DOHH2 (cell line): ENCODE results near the gene GUCD1.

Experiments used
- H3F3A ChIP-seq: fragments of 200-600 bp; sonication (generic), shearing (Covaris generic); 2 replicates; pipeline ENCODE4 v1.6.0; 2016; ENCODE audit warnings: antibody characterized with exemption, mild to moderate bottlenecking; ENCODE audit not compliant: control insufficient read depth, insufficient read depth
- H3K27ac ChIP-seq: fragments of 200-600 bp; sonication (generic); 2 replicates; pipeline ENCODE4 v1.5.1; 2014; ENCODE audit warnings: low read depth, mild to moderate bottlenecking, low read length, moderate library complexity
- H3K27me3 ChIP-seq: fragments of 200-600 bp; sonication (generic); 2 replicates; pipeline ENCODE4 v1.6.1; 2014; ENCODE audit warnings: mild to moderate bottlenecking, low read length, mixed read lengths; ENCODE audit not compliant: control insufficient read depth
- H3K36me3 ChIP-seq: fragments of 200-600 bp; sonication (generic); 2 replicates; pipeline ENCODE4 v1.6.1; 2014; ENCODE audit warnings: mild to moderate bottlenecking, low read length, moderate library complexity, mixed read lengths; ENCODE audit not compliant: control insufficient read depth
- H3K4me1 ChIP-seq: fragments of 200-600 bp; sonication (generic); 2 replicates; pipeline ENCODE4 v1.6.1; 2014; ENCODE audit warnings: mild to moderate bottlenecking, low read length, mixed read lengths; ENCODE audit not compliant: control insufficient read depth
- H3K4me2 ChIP-seq: fragments of 200-600 bp; sonication (generic); 2 replicates; pipeline ENCODE4 v1.6.0; 2014; ENCODE audit warnings: mild to moderate bottlenecking, low read length, moderate library complexity
- H3K4me3 ChIP-seq: fragments of 200-600 bp; sonication (generic); 2 replicates; pipeline ENCODE4 v1.5.1; 2014; ENCODE audit warnings: mild to moderate bottlenecking, low read length, mixed read lengths
- H3K79me2 ChIP-seq: fragments of 200-600 bp; sonication (generic); 2 replicates; pipeline ENCODE4 v1.6.1; 2014; ENCODE audit warnings: mild to moderate bottlenecking, low read length, mixed read lengths; ENCODE audit not compliant: control insufficient read depth
- H3K9me2 ChIP-seq: fragments of 200-600 bp; sonication (generic); replicated peaks from 2 replicates; pipeline ENCODE4 v1.6.1; 2014; ENCODE audit warnings: mild to moderate bottlenecking, low read length, mixed read lengths; ENCODE audit not compliant: control insufficient read depth
- H3K9me3 ChIP-seq: fragments of 200-600 bp; sonication (generic); 2 replicates; pipeline ENCODE4 v1.6.1; 2014; ENCODE audit warnings: antibody characterized with exemption, low read length, mixed read lengths; ENCODE audit not compliant: control insufficient read depth, insufficient read depth
- H4K20me1 ChIP-seq: fragments of 200-600 bp; sonication (generic); 2 replicates; pipeline ENCODE4 v1.6.0; 2014; ENCODE audit warnings: low read depth, mild to moderate bottlenecking, antibody characterized with exemption, low read length, moderate library complexity; ENCODE audit not compliant: control insufficient read depth, insufficient read depth
- EZH2phosphoT487 ChIP-seq: fragments of 200-600 bp; sonication (generic); IDR thresholded peaks from 2 replicates; pipeline ENCODE4 v1.6.1; 2017; ENCODE audit warnings: borderline replicate concordance, mild to moderate bottlenecking, antibody characterized with exemption, low read length, moderate library complexity, mixed read lengths
- TF ChIP-seq, protein P1 (sequence below): fragments of 200-600 bp; sonication (generic); IDR thresholded peaks from one replicate; pipeline ENCODE4 v1.5.1; 2014; ENCODE audit warnings: antibody characterized with exemption, mild to moderate bottlenecking, low read depth, low read length; ENCODE audit not compliant: poor library complexity, severe bottlenecking

Gene GUCD1

DNA sequence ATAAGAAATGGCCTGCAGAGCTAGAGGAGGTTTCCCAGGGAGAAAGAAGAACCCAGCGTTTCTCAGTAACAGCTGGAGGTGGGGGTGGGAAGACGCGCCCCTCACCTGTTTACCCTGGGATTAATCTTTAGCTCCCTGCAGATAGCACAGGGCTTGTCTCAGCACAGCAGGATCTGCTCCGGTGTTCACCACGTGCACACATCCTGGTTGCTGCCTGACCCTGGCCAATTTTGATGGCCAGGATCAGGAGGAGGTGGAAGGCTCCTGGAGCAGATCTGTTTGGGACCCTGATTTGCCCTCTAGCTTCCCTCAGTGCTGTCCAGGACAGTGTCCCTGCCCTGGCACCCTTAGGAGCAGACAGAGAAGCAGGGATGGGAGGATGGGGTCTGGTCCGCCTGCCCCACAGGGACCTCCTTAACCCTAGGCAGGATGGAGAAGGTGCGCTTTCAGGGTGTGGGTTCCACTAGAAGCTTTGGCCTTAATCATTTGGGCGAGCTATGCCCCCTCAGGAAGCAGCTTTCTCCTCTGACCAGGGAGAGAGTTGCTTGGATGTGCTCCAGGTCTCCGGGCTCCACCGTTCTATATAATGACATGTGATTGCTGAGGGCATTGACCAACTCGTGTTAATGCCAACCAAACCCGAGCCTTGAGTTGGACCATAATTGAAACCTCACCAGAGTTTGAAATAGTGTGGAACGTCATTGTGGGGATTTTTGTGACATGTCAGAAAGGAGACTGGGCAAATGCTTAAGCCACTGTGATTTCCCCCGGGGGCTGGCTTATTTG is 40.5 kb downstream of the GUCD1 start:
- no peaks in the 10 kb centered on the region for H4K20me1 ChIP-seq
- no peaks in the 10 kb centered on the region for H3K79me2 ChIP-seq
- no peak overlapping the region for H3K4me3 ChIP-seq
- H3K9me2 ChIP-seq: no peaks in the 10 kb centered on the region
- no peak overlapping the region for H3K27ac ChIP-seq
- H3K4me1 ChIP-seq: peaks cover 26% of the 10 kb centered on the region
- no peaks in the 10 kb centered on the region for H3K9me3 ChIP-seq
- no peak overlapping the region for H3K4me2 ChIP-seq
- no peaks in the 10 kb centered on the region for H3K36me3 ChIP-seq
- H3K27me3 ChIP-seq: peaks cover 23% of the 10 kb centered on the region
- no peak for TF ChIP-seq EZH2phosphoT487
- TF ChIP-seq, protein P1, sequence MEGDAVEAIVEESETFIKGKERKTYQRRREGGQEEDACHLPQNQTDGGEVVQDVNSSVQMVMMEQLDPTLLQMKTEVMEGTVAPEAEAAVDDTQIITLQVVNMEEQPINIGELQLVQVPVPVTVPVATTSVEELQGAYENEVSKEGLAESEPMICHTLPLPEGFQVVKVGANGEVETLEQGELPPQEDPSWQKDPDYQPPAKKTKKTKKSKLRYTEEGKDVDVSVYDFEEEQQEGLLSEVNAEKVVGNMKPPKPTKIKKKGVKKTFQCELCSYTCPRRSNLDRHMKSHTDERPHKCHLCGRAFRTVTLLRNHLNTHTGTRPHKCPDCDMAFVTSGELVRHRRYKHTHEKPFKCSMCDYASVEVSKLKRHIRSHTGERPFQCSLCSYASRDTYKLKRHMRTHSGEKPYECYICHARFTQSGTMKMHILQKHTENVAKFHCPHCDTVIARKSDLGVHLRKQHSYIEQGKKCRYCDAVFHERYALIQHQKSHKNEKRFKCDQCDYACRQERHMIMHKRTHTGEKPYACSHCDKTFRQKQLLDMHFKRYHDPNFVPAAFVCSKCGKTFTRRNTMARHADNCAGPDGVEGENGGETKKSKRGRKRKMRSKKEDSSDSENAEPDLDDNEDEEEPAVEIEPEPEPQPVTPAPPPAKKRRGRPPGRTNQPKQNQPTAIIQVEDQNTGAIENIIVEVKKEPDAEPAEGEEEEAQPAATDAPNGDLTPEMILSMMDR: no peak
- no peaks in the 10 kb centered on the region for H3F3A ChIP-seq

DNA sequence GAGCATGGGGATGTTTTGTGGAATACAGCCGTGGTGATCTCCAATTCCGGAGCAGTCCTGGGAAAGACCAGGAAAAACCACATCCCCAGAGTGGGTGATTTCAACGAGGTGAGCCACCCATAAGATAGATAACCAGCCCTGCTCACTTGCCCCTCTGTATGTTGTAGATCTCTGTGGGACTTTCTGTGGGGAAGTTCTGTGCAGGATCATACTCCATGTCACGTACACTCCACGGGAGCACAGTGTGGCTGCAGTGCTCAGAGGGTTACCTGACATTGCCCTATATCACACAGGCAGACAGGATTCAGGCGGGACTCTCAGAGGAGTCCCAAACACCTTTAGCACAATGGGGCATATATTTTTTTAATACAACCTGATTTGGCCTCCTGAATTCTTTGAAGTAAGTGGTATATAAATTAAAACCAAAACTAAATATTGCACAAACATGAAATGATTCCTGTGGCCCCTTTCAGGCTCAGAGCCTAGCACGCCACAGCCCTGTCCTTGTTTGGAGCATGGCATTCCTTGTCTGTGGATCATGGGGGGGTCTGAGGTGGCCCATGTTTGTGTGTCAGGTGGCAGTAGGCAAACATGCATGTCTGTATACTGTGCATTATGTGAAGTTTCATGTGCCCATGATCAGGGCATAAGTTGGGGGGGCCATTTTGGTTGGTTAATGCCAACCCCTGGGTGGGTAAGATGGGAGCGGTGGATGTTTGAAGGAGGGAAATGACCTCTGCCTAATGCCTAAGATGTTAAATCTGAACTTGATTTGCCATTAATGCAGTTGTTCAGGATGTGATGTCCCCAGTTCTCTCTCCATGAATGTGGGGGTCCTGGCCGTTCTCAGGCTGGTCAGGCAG is 41.3 kb downstream of the GUCD1 start:
- Histone ChIP-seq H3K4me3 (no peak overlapping the region), H3K27me3 (peaks cover 22% of the 10 kb centered on the region), H3K4me1 (peaks cover 23% of the 10 kb centered on the region), H3K4me2 (no peak overlapping the region), H3K27ac (no peak overlapping the region), H3K79me2 (no peaks in the 10 kb centered on the region), H4K20me1 (no peaks in the 10 kb centered on the region), H3K9me2 (no peaks in the 10 kb centered on the region), H3K9me3 (no peaks in the 10 kb centered on the region), H3K36me3 (no peaks in the 10 kb centered on the region), H3F3A (no peaks in the 10 kb centered on the region)
- TF ChIP-seq, protein P1: no peak
- TF ChIP-seq EZH2phosphoT487: no peak

DNA sequence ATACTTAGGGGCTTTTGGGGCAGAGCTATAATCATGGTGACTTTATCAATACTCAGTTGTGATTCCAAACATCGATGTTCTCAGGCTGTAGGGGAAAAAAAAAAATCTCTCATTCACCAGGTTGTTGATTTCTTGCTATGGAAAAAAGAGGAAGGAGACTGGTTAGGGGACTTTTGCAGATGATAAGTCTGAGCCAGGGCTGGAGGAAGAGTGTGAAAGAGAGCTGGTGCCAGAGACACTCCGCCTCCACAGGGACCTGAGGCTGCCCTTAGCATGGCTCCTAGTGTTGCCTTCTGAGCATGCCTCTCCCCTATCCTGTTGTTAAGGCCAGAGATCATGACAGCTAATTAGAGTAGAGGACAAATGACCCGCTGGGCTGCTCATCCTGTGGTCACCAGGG is 42.9 kb downstream of the GUCD1 start:
- Histone ChIP-seq H4K20me1 (no peaks in the 10 kb centered on the region), H3K9me2 (no peaks in the 10 kb centered on the region), H3K4me1 (peaks cover 32% of the 10 kb centered on the region), H3F3A (no peaks in the 10 kb centered on the region), H3K4me3 (no peak overlapping the region), H3K27me3 (peaks cover 18% of the 10 kb centered on the region), H3K36me3 (no peaks in the 10 kb centered on the region), H3K4me2 (no peak overlapping the region), H3K27ac (no peak overlapping the region), H3K9me3 (no peaks in the 10 kb centered on the region), H3K79me2 (no peaks in the 10 kb centered on the region)
- no peak for TF ChIP-seq EZH2phosphoT487
- TF ChIP-seq, protein P1: no peak
